Right renal cortex interstitium (tissue), 3 donors: Measurements from ENCODE around the gene KY. TPM values are rescaled to one million over a fixed set of nuclear protein-coding genes. Genes with fewer than 3 reads are reported as not detected.

Experiments used
- DNase-seq, 3 donors: peaks; one replicate each; pipeline ENCODE4 v3.0.0-alpha.2; 2013; ENCODE audit warnings: low read depth in 3 of 3, low spot score in 2 of 3
- polyA plus RNA-seq, 3 donors: library from polyadenylated mRNA; unstranded; fragments of 120-200 nt; gene quantifications; one replicate each; pipeline ENCODE4 v1.2.1, GENCODE V29; 2013; ENCODE audit not compliant: insufficient read length in 3 of 3

Gene KY, protein sequence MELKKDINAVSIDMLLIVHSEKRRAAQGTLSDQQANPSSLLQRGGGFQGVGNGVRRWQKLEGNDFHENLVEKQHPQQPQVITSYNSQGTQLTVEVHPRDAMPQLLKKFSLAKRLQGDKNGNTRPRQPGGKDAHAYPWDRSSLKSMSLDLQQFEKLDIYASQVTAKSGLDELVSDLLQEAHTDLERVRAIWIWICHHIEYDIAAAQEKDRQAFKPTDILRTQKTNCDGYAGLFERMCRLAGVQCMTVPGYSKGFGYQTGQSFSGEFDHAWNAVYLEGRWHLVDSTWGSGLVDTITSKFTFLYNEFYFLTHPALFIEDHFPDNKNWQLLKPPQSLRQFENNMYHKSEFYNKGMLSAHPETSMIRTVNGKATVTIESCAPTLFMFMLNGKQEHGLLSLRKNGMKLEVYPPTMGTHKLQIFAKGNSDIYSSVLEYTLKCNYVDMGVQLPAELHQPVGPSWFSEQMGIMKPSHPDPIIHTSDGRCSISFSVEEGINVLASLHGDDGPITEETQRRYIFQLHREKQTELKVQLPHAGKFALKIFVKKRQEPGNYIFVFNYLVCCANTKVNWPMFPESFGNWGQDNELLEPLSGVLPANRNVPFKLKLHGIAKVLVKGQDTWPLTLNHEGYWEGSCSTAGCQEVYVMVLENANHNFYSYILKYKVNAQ
- 1 to 10 TPM; 1.2 to 1.5 (median 1.4) TPM for polyA plus RNA-seq

DNA sequence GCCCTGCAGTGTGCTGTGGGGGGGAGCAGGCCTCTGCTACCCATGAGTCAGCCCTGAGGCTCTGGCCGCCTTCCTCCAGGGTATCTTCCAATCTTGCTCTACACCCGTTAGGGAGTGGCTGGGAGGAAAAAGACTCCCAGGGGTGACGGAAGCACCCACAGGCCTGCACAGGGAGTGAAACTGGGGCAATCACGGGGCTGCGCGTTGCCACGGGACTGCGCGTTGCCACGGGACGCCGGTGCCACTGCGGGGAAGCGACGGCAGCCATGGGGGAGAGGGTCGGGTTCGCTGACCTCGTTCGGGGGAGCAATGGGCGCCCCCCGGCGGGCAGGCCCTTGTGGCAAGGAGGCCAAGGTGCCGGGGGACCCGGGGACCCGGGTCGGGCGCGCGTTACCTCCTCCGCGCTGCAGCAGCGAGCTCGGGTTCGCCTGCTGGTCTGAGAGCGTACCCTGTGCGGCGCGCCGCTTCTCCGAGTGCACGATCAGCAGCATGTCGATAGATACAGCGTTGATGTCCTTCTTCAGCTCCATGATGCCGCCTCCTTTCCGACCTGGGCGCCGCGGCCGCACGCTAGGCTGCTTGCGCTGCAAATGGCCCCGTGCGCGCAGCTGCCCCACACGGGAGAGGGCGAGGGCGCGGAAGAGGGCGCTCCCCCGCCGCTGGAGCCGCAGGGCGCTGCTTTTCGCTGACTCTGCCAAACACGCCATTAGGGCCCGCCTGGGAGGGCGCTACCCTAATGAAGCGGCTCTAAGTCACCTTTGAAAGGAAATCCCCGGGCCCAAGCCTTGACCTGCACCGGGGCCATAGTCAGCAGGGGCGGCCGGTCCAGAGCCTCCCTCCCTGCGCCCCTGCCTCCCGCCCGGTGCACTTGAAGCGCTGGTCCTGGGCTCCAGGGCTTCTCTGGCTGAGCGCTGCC, at the start of gene KY:
KY (minus strand) TSS at position 592 of the 916 bp plus-strand sequence; CDS start at position 530, 62 bp downstream.
- DNase-seq: peak in 1 of 3 donors; percentile 24

- no peak for DNase-seq
Observed at GRCh38 chr3:134699721-134700120, 48.9 kb upstream of the KY start.

GRCh38 chr3:134699141-134699711, 48.4 kb upstream of the KY start:
- no peak for DNase-seq

- DNase-seq: no peak
Observed at GRCh38 chr3:134697830-134698689, 47.2 kb upstream of the KY start.

- DNase-seq: no peak
Observed at GRCh38 chr3:134696155-134696554, 45.3 kb upstream of the KY start.

DNA sequence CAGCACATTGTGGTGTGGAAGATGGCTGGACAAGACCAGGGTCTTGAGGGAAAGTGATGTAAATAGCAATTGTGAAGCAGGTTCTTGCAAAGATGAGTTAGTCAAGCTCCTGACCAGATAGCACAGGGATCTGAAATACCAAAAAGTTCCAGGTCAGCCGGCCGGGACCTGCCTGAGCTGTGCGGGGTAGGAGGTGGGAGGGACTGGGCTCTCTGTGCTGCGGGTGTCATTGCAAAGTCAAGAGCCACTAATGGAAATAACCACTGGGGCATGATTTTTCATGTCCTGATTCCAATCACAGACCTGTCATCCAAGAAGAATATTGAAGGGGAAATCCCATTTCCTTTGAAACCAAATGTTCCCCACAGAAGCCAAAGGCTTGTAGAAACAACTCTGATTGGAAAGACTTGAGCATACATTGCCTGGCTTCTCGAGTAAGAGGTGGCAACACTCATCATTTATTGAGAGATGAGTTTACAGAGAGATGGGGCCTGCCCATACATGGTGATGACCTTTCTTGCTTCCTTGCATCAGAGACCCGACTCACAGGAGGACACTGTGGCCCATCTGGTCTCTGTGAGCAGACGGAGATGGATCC, 44.2 kb upstream of the KY start:
- no peak for DNase-seq

- no peak for DNase-seq
Observed at GRCh38 chr3:134694466-134694865, 43.6 kb upstream of the KY start.

GRCh38 chr3:134693804-134694203, 43.0 kb upstream of the KY start:
- DNase-seq: no peak

DNA sequence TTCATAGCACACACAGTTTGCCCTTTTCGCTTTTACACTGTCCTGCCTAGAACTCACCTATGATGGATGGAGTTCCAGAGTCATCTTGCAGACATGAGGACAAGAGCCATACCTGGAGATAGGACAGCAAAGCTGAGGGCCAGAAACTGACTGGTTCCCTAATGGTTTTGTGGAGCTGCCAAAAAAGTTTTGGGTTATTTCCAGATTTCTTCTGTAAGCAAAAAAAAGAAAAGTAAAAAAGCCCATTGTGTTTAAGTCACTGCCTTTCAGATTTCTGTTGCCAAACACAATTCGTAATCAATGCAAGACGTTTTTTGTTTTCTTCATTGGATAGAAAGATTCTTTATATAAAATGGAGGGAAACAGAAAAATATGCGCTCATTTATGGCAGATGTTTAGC, 42.4 kb upstream of the KY start:
- no peak for DNase-seq

GRCh38 chr3:134690226-134690625, 39.4 kb upstream of the KY start:
- DNase-seq: no peak

DNA sequence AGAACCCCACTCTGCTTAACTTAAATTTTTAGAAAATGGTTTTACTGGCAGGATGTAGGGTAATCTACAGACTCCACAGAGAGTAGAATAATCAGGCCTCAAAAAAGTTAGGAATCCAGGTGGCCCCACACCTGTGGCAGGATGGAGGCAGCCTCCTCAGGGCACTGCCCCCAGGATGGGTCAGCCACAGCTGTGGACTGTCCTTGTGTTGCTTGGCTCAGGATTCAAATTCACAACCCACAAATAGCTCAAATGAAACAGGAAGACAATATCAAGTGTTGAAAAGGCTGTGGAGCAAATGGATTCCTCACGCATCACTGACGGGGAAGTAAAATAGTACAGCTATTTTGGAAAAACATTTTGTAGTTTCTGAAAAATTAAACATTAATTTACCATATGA, 36.8 kb upstream of the KY start:
- DNase-seq: no peak

GRCh38 chr3:134685929-134686802, 35.3 kb upstream of the KY start:
- no peak for DNase-seq

DNA sequence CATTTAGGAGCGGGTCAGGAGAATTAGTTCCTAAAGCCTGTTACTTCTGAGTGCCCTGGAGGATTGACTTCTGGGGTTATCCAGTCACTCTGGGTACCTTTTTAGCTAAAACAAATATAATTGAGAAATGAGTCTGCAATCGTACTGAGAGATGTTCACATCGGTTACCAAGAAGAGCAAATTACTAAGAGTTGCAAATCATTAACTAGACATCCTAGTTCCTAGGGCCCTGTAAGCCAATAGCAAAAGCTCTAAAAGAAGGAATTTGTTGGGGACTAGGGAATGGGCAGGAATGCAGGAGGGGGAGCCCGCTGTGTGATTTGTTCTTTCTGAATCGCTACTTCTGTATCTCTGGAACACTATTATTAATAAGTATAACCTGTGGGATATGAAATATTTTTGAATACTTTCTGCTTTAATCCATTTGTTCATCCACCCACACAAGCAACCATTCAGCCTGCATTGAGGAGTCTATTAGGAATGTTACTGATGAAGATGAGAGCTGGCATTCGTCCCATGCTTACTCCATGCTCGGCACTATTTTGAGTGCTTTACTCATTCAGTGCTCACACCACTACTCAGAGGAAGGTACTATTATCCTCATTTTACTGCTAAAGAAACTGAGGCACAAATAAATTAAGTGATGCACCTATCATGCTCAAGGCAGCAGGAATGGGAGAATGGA, 31.5 kb upstream of the KY start:
- DNase-seq: no peak

DNA sequence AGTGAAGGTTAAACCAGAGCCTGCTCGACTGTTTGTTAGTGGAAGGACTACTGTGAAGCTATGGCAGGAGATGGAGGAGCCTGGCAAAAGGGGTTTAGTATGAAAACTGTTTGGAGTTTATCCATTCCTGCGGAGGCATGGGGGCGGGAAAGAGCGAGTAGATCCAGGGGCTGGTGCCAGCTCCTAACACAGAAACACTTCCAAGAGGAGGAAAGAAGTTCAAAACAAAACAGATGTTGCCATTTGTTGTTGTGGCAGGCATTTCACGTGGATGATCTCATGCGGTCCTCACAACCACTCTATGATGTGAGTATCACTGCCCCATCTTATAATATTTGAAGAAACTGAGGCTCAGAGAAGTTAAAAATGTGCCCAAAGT, 30.7 kb upstream of the KY start:
- DNase-seq: no peak

- no peak for DNase-seq
Observed at GRCh38 chr3:134680796-134681521, 30.1 kb upstream of the KY start.

- no peak for DNase-seq
Observed at GRCh38 chr3:134677987-134678308, 27.1 kb upstream of the KY start.

GRCh38 chr3:134677196-134677986, 26.6 kb upstream of the KY start:
- no peak for DNase-seq
